ENCODE measurements around the gene FAM228B. TPM values are rescaled to one million over a fixed set of nuclear protein-coding genes. Genes with fewer than 3 reads are reported as not detected.

FAM228B gene
- 3.1 and 4.8 TPM in 2 replicates for total RNA-seq

GRCh38 chr2:24123195-24123921, at the start of gene FAM228B, which contains the start of gene PFN4:
TSS of gene FAM228B (plus strand) at chr2:24123469. CDS start at chr2:24124362, 893 bp downstream.
TSS of gene PFN4 (minus strand) at chr2:24123334. CDS start at chr2:24122535, 799 bp downstream.
- Mint-ChIP-seq H3K27ac (peak within 1 kb of the TSS; percentile 86), H3K9me3 (no peaks in the 10 kb centered on the region)

DNA sequence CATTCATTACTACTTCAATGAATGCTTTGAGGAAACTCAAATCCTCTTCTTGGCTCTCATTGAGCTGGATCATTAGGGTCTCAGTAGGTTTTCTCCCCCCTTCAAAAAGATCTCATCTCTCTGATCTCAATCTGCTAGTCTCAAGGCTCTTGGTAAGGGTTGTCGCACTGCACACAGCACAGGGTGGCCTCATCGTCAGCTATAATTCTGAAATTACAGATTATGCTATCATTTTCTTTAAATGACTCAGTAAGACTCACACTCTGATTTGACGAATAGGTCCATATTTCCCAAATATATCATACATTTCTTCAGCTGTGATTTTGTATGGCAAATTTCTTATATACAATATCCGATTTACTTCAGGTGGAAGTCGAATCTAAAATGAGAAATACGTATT, 49.5 kb upstream of the FAM228B start:
- intact Hi-C loops (cut with micrococcal nuclease): no loop called here
- H3K36me3 Mint-ChIP-seq (ENCODE audit: low read depth): peaks cover 21% of the 10 kb centered on the region
- H3K27ac Mint-ChIP-seq: peak overlapping the region; percentile 56
- no peaks in the 10 kb centered on the region for H3K9me3 Mint-ChIP-seq
- DNase-seq (ENCODE audit: low spot score): no peak
- H3K4me3 Mint-ChIP-seq: peak overlapping the region; percentile 36
- peaks cover 2% of the 10 kb centered on the region for H3K27me3 Mint-ChIP-seq (ENCODE audit: insufficient read depth)
- peaks cover 40% of the 10 kb centered on the region for H3K4me1 Mint-ChIP-seq (ENCODE audit: low read depth)

More at GRCh38 chr2:24123195-24123921, at the start of gene FAM228B, which contains the start of gene PFN4:
- peak; percentile 66 for DNase-seq (ENCODE audit: low spot score)
- peaks cover 15% of the 10 kb centered on the region for H3K4me1 Mint-ChIP-seq (ENCODE audit: low read depth)
- no peaks in the 10 kb centered on the region for H3K36me3 Mint-ChIP-seq (ENCODE audit: low read depth)
- H3K27me3 Mint-ChIP-seq (ENCODE audit: insufficient read depth): no peaks in the 10 kb centered on the region
- H3K4me3 Mint-ChIP-seq: peak within 1 kb of the TSS; percentile 85
- intact Hi-C loops (cut with micrococcal nuclease): loop anchor here (1.0 to 10.0 kb wide), 5 partner anchors 39 to 241 kb away; partner anchors contain the start of genes ATAD2B, ITSN2, SF3B6 and TP53I3

GRCh38 chr2:24075259-24075658, 48.0 kb upstream of the FAM228B start:
- Mint-ChIP-seq H3K27me3 (ENCODE audit: insufficient read depth) (peaks cover 2% of the 10 kb centered on the region), H3K36me3 (ENCODE audit: low read depth) (peaks cover 17% of the 10 kb centered on the region), H3K27ac (peak overlapping the region; percentile 94), H3K4me1 (ENCODE audit: low read depth) (peaks cover 33% of the 10 kb centered on the region), H3K9me3 (no peaks in the 10 kb centered on the region), H3K4me3 (peak overlapping the region; percentile 98)
- DNase-seq (ENCODE audit: low spot score): no peak
- intact Hi-C loops (cut with micrococcal nuclease): loop anchor here (5.0 kb wide), 1 partner anchor 717 kb away; the partner anchor contains the start of genes CENPO and PTRHD1

DNA sequence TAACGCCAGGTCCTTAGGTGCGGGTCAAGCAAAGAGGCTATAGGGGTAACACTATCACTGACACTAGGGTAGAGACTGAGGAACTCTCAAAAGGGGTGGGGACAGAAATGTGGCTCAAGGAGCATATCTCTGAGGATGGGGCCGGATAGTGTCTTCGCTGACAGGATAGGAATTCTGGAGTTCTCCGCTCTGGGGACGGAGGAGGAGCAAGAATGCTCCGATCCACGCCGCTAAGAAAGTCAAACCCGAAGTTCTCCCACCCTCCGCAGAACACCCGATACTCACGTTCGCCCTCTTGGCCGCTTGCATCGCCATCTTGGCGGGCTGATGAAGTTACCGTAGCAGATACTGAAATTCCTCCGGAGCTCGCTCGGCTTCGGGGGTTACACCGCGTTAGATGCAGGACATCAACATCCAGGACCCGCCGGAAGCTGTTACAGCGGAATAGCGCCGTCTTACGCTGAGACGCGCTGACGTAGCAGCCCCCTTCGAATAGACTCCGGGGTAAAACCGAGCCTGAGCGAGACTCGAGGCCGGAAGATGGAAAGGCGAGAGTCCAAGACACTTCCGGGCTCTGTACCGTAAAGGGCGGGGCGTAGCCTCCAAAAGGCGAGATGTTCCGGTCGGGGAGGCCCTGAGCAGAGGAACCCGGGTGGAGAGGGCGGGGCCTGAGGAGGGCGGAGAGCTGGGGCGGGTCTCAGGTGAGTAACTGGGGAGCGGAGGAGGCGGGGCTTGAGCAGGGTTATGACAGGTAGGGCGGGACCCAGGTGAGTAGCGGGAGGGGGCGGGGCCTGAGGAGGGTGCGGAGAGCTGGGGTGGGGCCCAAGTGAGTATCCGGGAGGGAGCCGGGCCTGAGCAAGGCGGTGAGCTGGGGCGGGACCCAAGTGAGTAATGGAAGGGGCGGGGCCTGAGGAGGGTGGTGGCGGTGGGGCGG, 47.1 kb upstream of the FAM228B start, which contains the start of gene SF3B6:
Gene SF3B6, minus strand, starts transcription at position 412 of the 934 bp plus-strand sequence. Its CDS starts 97 bp downstream, at position 315.
- Mint-ChIP-seq H3K4me3 (peak within 1 kb of the TSS; percentile 98), H3K4me1 (ENCODE audit: low read depth) (peaks cover 33% of the 10 kb centered on the region), H3K27me3 (ENCODE audit: insufficient read depth) (peaks cover 2% of the 10 kb centered on the region), H3K9me3 (no peaks in the 10 kb centered on the region), H3K36me3 (ENCODE audit: low read depth) (peaks cover 17% of the 10 kb centered on the region), H3K27ac (peak within 1 kb of the TSS; percentile 94)
- intact Hi-C loops (cut with micrococcal nuclease): loop anchor here (1.0 to 5.0 kb wide), 9 partner anchors 8 to 716 kb away; partner anchors contain the start of genes ATAD2B, CENPO, FAM228B and ITSN2
- peak; percentile 98 for DNase-seq (ENCODE audit: low spot score)

GRCh38 chr2:24076849-24077534, 46.3 kb upstream of the FAM228B start:
- Mint-ChIP-seq H3K4me1 (ENCODE audit: low read depth) (peaks cover 33% of the 10 kb centered on the region), H3K27ac (peak overlapping the region; percentile 52), H3K27me3 (ENCODE audit: insufficient read depth) (peaks cover 2% of the 10 kb centered on the region), H3K9me3 (no peaks in the 10 kb centered on the region), H3K4me3 (peak overlapping the region; percentile 98), H3K36me3 (ENCODE audit: low read depth) (peaks cover 17% of the 10 kb centered on the region)
- intact Hi-C loops (cut with micrococcal nuclease): loop anchor here (1.0 to 5.0 kb wide), 9 partner anchors 7 to 715 kb away; partner anchors contain the start of genes ATAD2B, CENPO, FAM228B and ITSN2
- DNase-seq (ENCODE audit: low spot score): no peak

DNA sequence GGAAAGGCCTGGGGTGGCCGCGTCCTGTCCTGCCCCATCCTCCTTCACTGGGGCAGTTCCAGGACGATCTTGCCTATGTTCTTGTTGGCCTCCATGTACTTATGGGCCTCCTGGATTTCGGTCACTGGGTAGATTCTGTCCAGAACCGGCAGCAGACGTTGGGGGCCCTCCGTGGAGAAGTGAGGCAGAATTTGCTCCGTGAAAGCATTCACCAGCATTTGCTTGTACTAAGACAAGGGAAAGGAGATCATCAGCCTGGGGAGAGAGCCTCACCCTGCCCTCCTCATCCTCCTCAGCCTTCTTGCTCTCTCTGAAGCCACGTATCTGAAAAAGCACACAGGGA, 45.8 kb upstream of the FAM228B start:
- Mint-ChIP-seq H3K4me3 (peak overlapping the region; percentile 98), H3K27ac (peak overlapping the region; percentile 52), H3K9me3 (no peaks in the 10 kb centered on the region), H3K36me3 (ENCODE audit: low read depth) (peaks cover 15% of the 10 kb centered on the region), H3K27me3 (ENCODE audit: insufficient read depth) (peaks cover 2% of the 10 kb centered on the region), H3K4me1 (ENCODE audit: low read depth) (peaks cover 33% of the 10 kb centered on the region)
- no peak for DNase-seq (ENCODE audit: low spot score)
- intact Hi-C loops (cut with micrococcal nuclease): loop anchor here (2.0 to 5.0 kb wide), 3 partner anchors 45 to 715 kb away; partner anchors contain the start of genes CENPO, FAM228B, PFN4 and PTRHD1

DNA sequence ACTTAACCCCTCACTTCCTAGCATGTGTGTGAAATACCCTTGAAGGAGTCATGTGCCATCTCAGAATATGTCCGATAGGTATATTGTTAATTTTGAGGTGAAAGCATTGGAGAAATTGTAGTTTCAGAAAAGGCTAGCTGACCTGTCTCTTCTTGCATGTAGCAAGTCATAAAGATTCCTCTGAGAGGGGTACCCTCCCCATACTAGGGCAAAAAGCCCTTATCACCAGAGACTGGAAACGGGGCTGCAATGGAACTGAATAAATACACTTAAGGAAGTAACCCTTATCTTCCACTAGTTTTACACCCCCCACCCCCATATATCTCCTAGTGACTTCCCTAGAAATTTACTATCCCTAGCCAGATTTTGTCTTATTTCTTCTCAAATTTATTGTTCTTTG, 45.4 kb upstream of the FAM228B start:
- peaks cover 12% of the 10 kb centered on the region for H3K36me3 Mint-ChIP-seq (ENCODE audit: low read depth)
- H3K4me1 Mint-ChIP-seq (ENCODE audit: low read depth): peaks cover 33% of the 10 kb centered on the region
- peaks cover 2% of the 10 kb centered on the region for H3K27me3 Mint-ChIP-seq (ENCODE audit: insufficient read depth)
- no peak for DNase-seq (ENCODE audit: low spot score)
- peak overlapping the region; percentile 52 for H3K27ac Mint-ChIP-seq
- intact Hi-C loops (cut with micrococcal nuclease): loop anchor here (2.0 to 5.0 kb wide), 3 partner anchors 45 to 714 kb away; partner anchors contain the start of genes CENPO, FAM228B, PFN4 and PTRHD1
- no peaks in the 10 kb centered on the region for H3K9me3 Mint-ChIP-seq
- H3K4me3 Mint-ChIP-seq: peak overlapping the region; percentile 98

GRCh38 chr2:24080701-24081100, 42.6 kb upstream of the FAM228B start:
- intact Hi-C loops (cut with micrococcal nuclease): loop anchor here (5.0 kb wide), 1 partner anchor 273 kb away; no protein-coding TSS in a partner anchor
- no peak for DNase-seq (ENCODE audit: low spot score)

DNA sequence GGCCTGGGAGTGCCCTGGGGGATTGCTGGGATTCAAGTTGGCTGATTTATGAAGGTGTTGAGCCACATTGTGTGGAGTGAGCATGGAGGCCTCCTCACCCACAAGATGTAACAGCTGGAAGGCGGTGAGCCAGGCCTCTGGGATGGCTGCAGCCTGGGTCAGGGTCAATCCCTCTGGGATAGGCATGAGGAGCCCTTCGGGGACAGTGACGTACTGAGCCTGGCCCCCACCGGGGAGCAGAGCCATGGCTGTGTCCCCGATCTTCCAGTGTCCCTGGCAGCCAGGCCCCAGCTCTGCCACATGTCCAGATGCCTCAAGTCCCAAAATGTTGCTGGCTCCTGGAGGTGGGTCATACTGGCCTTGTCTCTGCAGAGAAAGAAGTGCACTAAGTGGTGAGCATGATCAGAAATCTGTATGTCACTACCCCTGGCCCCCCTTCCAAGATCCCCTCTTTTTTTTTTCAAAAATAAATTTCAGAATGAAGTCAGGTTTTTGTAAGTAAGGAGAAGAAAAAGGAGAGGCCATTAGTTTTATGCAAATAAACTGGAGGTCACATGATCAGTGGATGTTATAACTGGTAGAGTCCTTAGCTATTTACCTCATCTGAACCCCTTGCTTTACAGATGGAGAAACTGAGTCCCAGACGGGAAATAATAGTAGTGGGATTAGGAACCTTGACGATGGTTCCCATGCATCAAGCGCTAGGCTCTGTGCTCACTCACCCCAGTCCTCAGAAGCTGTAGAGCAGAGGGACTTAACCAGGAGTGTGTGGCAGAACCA, 40.3 kb upstream of the FAM228B start:
- Mint-ChIP-seq H3K4me1 (ENCODE audit: low read depth) (peaks cover 19% of the 10 kb centered on the region), H3K4me3 (peak overlapping the region; percentile 85), H3K27me3 (ENCODE audit: insufficient read depth) (no peaks in the 10 kb centered on the region), H3K9me3 (no peaks in the 10 kb centered on the region), H3K27ac (no peak overlapping the region), H3K36me3 (ENCODE audit: low read depth) (peaks cover 5% of the 10 kb centered on the region)
- intact Hi-C loops (cut with micrococcal nuclease): loop anchor here (5.0 kb wide), 1 partner anchor 276 kb away; no protein-coding TSS in a partner anchor
- no peak for DNase-seq (ENCODE audit: low spot score)

More at GRCh38 chr2:24080701-24081100, 42.6 kb upstream of the FAM228B start:
- Mint-ChIP-seq H3K4me3 (no peak overlapping the region), H3K36me3 (ENCODE audit: low read depth) (peaks cover 3% of the 10 kb centered on the region), H3K27ac (no peak overlapping the region), H3K4me1 (ENCODE audit: low read depth) (peaks cover 27% of the 10 kb centered on the region), H3K9me3 (no peaks in the 10 kb centered on the region), H3K27me3 (ENCODE audit: insufficient read depth) (peaks cover 2% of the 10 kb centered on the region)

DNA sequence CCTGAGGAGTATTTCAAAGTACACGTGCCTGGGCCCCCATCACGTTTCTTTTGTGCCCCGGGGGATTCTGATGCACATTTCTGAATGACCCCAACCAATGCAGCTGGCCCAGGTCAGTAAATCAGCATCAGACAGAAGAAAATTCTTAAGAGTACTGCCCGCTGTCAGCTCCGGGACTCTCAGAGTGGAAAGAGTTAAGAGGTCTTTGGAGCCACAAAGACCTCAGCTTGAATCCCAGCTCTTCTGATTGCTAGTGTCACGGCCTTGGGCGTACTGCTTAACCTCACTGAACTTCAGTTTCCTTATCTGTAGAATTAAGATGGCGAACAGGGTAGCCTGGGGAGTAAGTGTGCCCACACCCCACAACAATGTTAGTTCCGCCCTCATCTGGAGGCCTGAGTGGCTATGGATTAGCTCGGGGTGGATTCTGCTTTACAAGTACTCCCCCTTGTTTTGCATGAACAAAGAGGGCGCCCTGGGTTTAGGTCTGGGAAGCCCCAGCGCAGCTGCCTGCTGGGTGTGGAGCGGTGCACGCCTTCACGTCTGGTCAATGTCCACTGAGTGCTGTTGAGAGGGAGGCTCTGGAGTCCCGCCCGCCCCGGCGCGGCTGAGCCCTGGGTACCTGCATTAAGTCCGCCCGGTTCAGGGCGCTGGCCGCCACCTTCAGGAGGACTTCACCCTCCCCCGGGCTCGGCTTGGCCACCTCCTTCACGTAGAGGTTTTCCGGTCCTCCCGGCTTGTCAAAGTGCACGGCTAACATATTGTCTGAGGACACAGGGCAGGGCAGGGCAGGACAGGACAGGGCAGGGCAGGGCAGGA, 39.5 kb upstream of the FAM228B start:
- Mint-ChIP-seq H3K4me1 (ENCODE audit: low read depth) (peaks cover 18% of the 10 kb centered on the region), H3K27me3 (ENCODE audit: insufficient read depth) (no peaks in the 10 kb centered on the region), H3K9me3 (no peaks in the 10 kb centered on the region), H3K36me3 (ENCODE audit: low read depth) (peaks cover 5% of the 10 kb centered on the region), H3K4me3 (peak overlapping the region; percentile 85), H3K27ac (peak overlapping the region; percentile 75)
- intact Hi-C loops (cut with micrococcal nuclease): loop anchor here (1.0 to 5.0 kb wide), 9 partner anchors 7 to 299 kb away; partner anchors contain the start of genes ATAD2B, FAM228B, PFN4 and SF3B6
- no peak for DNase-seq (ENCODE audit: low spot score)
